ENCODE data around the gene KPNB1.
A peak's percentile ranks its signal among the peaks of the same experiment; 100 is the strongest.

The KPNB1 gene

GRCh38 chr17:47649153-47649971 is at the start of gene KPNB1 (continued):
- TF ChIP-seq ZNF114 (tag by site-specific recombination; IDR thresholded peaks at IDR 0.05) (no peak), ZNF248 (tag by site-specific recombination; IDR thresholded peaks at IDR 0.05) (no peak), ZNF692 (tag by site-specific recombination; IDR thresholded peaks at IDR 0.05) (peak; percentile 89), ZNF266 (tag by site-specific recombination; IDR thresholded peaks at IDR 0.05; ENCODE audit: low read depth) (no peak), ZNF274 (IDR thresholded peaks at IDR 0.05; ENCODE audit: low read length) (no peak), ZNF274 (tag by site-specific recombination; IDR thresholded peaks at IDR 0.05; ENCODE audit: borderline replicate concordance) (no peak), ZNF629 (tag by site-specific recombination; IDR thresholded peaks at IDR 0.05) (peak; percentile 85), ZNF398 (tag by site-specific recombination; IDR thresholded peaks at IDR 0.05) (peak; percentile 94), ATF2 (tag by site-specific recombination; IDR thresholded peaks at IDR 0.05; ENCODE audit: low read depth) (no peak; the same call in 1 of the 2 replicates), ZNF548 (tag by site-specific recombination; IDR thresholded peaks at IDR 0.05) (no peak), ZNF518A (tag by site-specific recombination; conservative IDR thresholded peaks at IDR 0.05; ENCODE audit: low read depth) (0 out of 2 replicates have a peak, but pooled peaks have one; percentile 32), ZXDB (tag by site-specific recombination; IDR thresholded peaks at IDR 0.05) (peak; percentile 89), ZNF311 (tag by site-specific recombination; IDR thresholded peaks at IDR 0.05; ENCODE audit: borderline replicate concordance) (no peak), ZNF830 (tag by site-specific recombination; IDR thresholded peaks at IDR 0.05; ENCODE audit: low read depth) (no peak), ZNF404 (tag by site-specific recombination; IDR thresholded peaks at IDR 0.05) (no peak), ZNF785 (tag by site-specific recombination; IDR thresholded peaks at IDR 0.05) (peak; percentile 83; the same call in 1 of the 2 replicates), ZNF169 (tag by site-specific recombination; IDR thresholded peaks at IDR 0.05) (no peak), ZNF843 (tag by site-specific recombination; IDR thresholded peaks at IDR 0.05) (peak; percentile 74), ZBTB6 (tag by site-specific recombination; IDR thresholded peaks at IDR 0.05) (peak; percentile 56), ZNF324 (tag by site-specific recombination; IDR thresholded peaks at IDR 0.05) (peak; percentile 98), MZF1 (tag by site-specific recombination; IDR thresholded peaks at IDR 0.05; ENCODE audit: borderline replicate concordance) (no peak; the same call in 1 of the 2 replicates), ZNF184 (tag by site-specific recombination; IDR thresholded peaks at IDR 0.05) (no peak), ZNF157 (tag by site-specific recombination; IDR thresholded peaks at IDR 0.05) (no peak), ZNF555 (tag by site-specific recombination; conservative IDR thresholded peaks at IDR 0.05) (no peak), MYNN (tag by site-specific recombination; IDR thresholded peaks at IDR 0.05; ENCODE audit: borderline replicate concordance) (peak; percentile 20; the same call in 1 of the 2 replicates)
- TF ChIP-seq, protein P1, sequence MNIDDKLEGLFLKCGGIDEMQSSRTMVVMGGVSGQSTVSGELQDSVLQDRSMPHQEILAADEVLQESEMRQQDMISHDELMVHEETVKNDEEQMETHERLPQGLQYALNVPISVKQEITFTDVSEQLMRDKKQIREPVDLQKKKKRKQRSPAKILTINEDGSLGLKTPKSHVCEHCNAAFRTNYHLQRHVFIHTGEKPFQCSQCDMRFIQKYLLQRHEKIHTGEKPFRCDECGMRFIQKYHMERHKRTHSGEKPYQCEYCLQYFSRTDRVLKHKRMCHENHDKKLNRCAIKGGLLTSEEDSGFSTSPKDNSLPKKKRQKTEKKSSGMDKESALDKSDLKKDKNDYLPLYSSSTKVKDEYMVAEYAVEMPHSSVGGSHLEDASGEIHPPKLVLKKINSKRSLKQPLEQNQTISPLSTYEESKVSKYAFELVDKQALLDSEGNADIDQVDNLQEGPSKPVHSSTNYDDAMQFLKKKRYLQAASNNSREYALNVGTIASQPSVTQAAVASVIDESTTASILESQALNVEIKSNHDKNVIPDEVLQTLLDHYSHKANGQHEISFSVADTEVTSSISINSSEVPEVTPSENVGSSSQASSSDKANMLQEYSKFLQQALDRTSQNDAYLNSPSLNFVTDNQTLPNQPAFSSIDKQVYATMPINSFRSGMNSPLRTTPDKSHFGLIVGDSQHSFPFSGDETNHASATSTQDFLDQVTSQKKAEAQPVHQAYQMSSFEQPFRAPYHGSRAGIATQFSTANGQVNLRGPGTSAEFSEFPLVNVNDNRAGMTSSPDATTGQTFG (tag by site-specific recombination; IDR thresholded peaks at IDR 0.05; ENCODE audit: borderline replicate concordance) = 0 out of 2 replicates have a peak, but pooled peaks have one; percentile 30
